ENCODE measurements around the gene EYA3. TPM values are rescaled to one million over a fixed set of nuclear protein-coding genes. Genes with fewer than 3 reads are reported as not detected.

The EYA3 gene
- total and polyA plus RNA-seq, 2 donors (not counting 3 experiments of a cell fraction or from before 2014, with no cell fraction given) = 12.7 to 33.0 TPM

DNA sequence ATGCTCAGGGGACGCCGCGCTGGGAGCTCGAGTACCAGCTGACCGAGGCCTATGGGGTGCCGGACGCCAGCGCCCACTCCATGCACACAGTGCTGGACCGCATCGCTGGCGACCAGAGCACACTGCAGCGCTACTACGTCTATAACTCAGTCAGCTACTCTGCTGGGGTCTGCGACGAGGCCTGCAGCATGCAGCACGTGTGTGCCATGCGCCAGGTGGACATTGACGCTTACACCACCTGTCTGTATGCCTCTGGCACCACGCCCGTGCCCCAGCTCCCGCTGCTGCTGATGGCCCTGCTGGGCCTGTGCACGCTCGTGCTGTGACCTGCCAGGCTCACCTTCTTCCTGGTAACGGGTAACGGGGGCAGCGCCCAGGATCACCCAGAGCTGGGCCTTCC lies 129.9 kb downstream of the EYA3 start:
- H3K36me3 ChIP-seq (ENCODE audit: control insufficient read depth in 2 of 2, extremely low read depth in 1 of 2, insufficient read depth in 2 of 2, low read length in 2 of 2) = no peaks in the 10 kb centered on the region
- H3K9ac ChIP-seq (replicated peaks; ENCODE audit: extremely low read depth, insufficient read depth, low read length) = no peak overlapping the region
- no peak overlapping the region for H2AFZ ChIP-seq (ENCODE audit: low read depth, low read length)
- H3K9me3 ChIP-seq (replicated peaks; ENCODE audit: control insufficient read depth, insufficient read depth, low read length) = no peaks in the 10 kb centered on the region
- no peak for FAIRE-seq
- dilution Hi-C loops (cut with MboI; ENCODE audit: extremely low pct_ligation_motif_present, low sequenced_read_pairs) (no loop called here), intact Hi-C loops (cut with micrococcal nuclease) (no loop called here)
- no peak overlapping the region for H3K4me2 ChIP-seq (ENCODE audit: insufficient read depth, low read length)
- BruUV-seq (replicated peaks) = no TSS peak
- no peaks in the 10 kb centered on the region for H3K9me1 ChIP-seq (replicated peaks; ENCODE audit: control insufficient read depth, extremely low read depth, insufficient read depth, low read length)
- no peaks in the 10 kb centered on the region for H3K79me2 ChIP-seq (ENCODE audit: control insufficient read depth, insufficient read depth, low read length)
- peaks cover 18% of the 10 kb centered on the region for H3K4me1 ChIP-seq (ENCODE audit: control insufficient read depth, extremely low read depth, insufficient read depth, low read length)
- H3K4me3 ChIP-seq (replicated peaks in 1 of 3; ENCODE audit: insufficient read depth in 1 of 3, low read depth in 1 of 3, low read length in 3 of 3) = no peak overlapping the region
- no peaks in the 10 kb centered on the region for H4K20me1 ChIP-seq (replicated peaks; ENCODE audit: control insufficient read depth, extremely low read depth, insufficient read depth, low read length)
- POLR2A ChIA-PET = no interaction called here
- H3K27me3 ChIP-seq (ENCODE audit: control insufficient read depth in 2 of 2, insufficient read depth in 2 of 2, low read length in 2 of 2) = no peaks in the 10 kb centered on the region
- CTCF ChIA-PET = interaction anchor here (1.5 kb wide), 1 partner anchor 18 kb away, joined by 5 read pairs; no protein-coding TSS in a partner anchor
- no peak overlapping the region for H3K27ac ChIP-seq (ENCODE audit: insufficient read depth, low read depth, low read length)
- TF ChIP-seq FOS (IDR thresholded peaks at IDR 0.05; ENCODE audit: borderline replicate concordance, insufficient read depth, low read length) = no peak
- no peak for TF ChIP-seq CTCF (IDR thresholded peaks at IDR 0.05; ENCODE audit: extremely low read depth in 1 of 2, insufficient read depth in 1 of 2, low read depth in 1 of 2, low read length in 2 of 2)
- TF ChIP-seq POLR2AphosphoS5 (IDR thresholded peaks at IDR 0.05; ENCODE audit: insufficient read depth, low read depth, low read length) = no peak
- no peak for TF ChIP-seq MYC (IDR thresholded peaks at IDR 0.05; ENCODE audit: low read depth, low read length)
- TF ChIP-seq, protein P1, sequence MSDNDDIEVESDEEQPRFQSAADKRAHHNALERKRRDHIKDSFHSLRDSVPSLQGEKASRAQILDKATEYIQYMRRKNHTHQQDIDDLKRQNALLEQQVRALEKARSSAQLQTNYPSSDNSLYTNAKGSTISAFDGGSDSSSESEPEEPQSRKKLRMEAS (IDR thresholded peaks at IDR 0.05; ENCODE audit: insufficient read depth, insufficient read length) = no peak
- no peak for TF ChIP-seq POLR2A (IDR thresholded peaks at IDR 0.05; ENCODE audit: low read depth, low read length)
- no peak for TF ChIP-seq GATA2 (IDR thresholded peaks at IDR 0.05; ENCODE audit: insufficient read depth, insufficient read length, low read depth, low read length)
- no peak for TF ChIP-seq EZH2 (IDR thresholded peaks at IDR 0.05; ENCODE audit: borderline replicate concordance, low read depth, low read length, severe bottlenecking)
- TF ChIP-seq JUN (IDR thresholded peaks at IDR 0.05; ENCODE audit: borderline replicate concordance, insufficient read depth, insufficient read length, low read depth) = no peak
- DNase-seq (ENCODE audit: low read depth, low spot score) = no peak

All from endothelial cell of umbilical vein (primary cell).